Measurements from ENCODE around the gene RNF145. TPM values are rescaled to one million over a fixed set of nuclear protein-coding genes. Genes with fewer than 3 reads are reported as not detected.

Gene RNF145
- total RNA-seq, 4 donors from 2014 or later = 49.7 to 82.3 (median 72.3) TPM

- TF ChIP-seq, protein P1, sequence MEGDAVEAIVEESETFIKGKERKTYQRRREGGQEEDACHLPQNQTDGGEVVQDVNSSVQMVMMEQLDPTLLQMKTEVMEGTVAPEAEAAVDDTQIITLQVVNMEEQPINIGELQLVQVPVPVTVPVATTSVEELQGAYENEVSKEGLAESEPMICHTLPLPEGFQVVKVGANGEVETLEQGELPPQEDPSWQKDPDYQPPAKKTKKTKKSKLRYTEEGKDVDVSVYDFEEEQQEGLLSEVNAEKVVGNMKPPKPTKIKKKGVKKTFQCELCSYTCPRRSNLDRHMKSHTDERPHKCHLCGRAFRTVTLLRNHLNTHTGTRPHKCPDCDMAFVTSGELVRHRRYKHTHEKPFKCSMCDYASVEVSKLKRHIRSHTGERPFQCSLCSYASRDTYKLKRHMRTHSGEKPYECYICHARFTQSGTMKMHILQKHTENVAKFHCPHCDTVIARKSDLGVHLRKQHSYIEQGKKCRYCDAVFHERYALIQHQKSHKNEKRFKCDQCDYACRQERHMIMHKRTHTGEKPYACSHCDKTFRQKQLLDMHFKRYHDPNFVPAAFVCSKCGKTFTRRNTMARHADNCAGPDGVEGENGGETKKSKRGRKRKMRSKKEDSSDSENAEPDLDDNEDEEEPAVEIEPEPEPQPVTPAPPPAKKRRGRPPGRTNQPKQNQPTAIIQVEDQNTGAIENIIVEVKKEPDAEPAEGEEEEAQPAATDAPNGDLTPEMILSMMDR (IDR thresholded peaks at IDR 0.05) = no peak
- no peak for TF ChIP-seq POLR2A (IDR thresholded peaks at IDR 0.05)
- 0 to 1% methylated on average over 25 to 36 of the region's 65 CpGs for WGBS, 2 donors
- Histone ChIP-seq H3K27ac (peak overlapping the region; percentile 98 to 99 (median 98)), H3K36me3 (no peaks in the 10 kb centered on the region), H3K4me3 (peak overlapping the region; percentile 94 to 99 (median 96)), H3K4me1 (peaks cover 30 to 72% (median 30%) of the 10 kb centered on the region in 3 donors), H3K27me3 (no peaks in the 10 kb centered on the region), H3K9me3 (no peaks in the 10 kb centered on the region)
- no peak for DNase-seq
- intact Hi-C loops (cut with DNase I) = loop anchor here (5.0 kb wide), 1 partner anchor 54 kb away; the partner anchor contains the start of gene UBLCP1
Measured at GRCh38 chr5:159208514-159209437, 577 bp downstream of the RNF145 start.

DNA sequence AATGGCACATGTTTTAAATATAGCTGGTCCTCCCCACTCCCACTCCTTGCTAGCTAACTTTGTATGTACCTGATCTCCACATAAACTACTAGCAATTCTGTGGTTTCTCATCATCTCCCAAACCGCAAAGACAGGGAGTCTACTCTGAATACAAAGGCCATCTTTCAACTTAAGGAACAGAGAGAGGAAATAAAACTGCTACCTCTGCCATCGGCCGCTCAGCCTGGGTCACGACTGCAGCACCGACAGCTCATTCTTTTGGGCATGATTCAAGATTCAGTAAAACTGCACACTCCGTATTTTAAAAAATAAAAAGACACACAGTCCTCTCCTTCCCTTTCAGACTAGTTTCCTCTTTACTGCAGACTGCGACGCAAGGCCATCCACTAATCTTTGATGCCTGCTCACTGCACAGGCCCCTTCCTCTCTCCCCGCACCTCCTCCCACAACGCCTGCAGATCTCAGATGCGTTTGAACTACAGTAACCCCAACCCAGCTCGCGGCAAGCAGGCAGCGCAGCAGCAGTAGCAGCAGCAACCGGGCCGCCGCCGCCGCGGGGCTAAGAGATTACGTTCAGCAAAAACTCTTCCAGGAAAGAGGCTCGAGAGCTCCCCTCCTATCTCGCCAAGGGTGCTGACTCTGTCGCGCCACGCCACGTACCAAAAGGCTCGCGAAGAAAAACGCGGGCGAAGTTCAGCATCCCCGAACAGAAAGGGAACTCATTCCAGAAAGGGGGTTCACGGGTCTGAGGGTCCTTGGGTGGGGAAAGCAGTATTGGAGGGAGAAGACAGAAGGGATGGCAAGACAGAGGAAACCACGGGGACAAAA lies 1.5 kb downstream of the RNF145 start:
- Histone ChIP-seq H3K36me3 (peaks cover 0 to 4% (median 0%) of the 10 kb centered on the region in 3 donors), H3K4me3 (peak overlapping the region; percentile 94 to 99 (median 96)), H3K27ac (peak overlapping the region; percentile 98 to 99 (median 98)), H3K27me3 (no peaks in the 10 kb centered on the region), H3K9me3 (no peaks in the 10 kb centered on the region), H3K4me1 (peaks cover 30 to 79% (median 30%) of the 10 kb centered on the region in 3 donors)
- intact Hi-C loops (cut with DNase I) = loop anchor here (5.0 kb wide), 1 partner anchor 54 kb away; the partner anchor contains the start of gene UBLCP1
- 0 to 1% methylated on average over 12 to 29 of the region's 35 CpGs for WGBS, 2 donors
- TF ChIP-seq, protein P1 (IDR thresholded peaks at IDR 0.05) = no peak
- TF ChIP-seq POLR2A (IDR thresholded peaks at IDR 0.05) = peak in 2 of 4 donors; percentile 62 to 73
- peak; percentile 19 for DNase-seq

DNA sequence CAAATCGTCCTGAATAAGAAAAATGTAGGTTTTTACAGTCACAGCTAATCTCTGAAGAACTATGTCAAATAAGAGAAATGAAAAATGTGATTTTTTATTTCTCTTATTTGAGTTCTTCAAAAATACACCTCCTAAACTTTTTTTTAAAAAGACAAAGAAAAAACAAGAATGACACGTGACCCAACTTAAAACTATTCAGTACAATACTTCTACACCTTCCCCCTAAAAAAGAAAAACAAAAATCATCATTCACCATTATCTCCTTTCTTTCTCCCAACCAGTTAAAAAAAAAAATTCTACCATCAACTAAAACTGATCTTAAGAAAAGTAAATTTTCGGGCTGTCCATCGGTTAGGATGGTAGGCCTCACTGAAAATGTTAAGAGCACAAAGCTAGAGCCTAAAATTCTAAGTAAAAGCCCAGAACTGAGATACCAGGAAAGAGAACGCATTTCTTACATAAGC lies 2.1 kb downstream of the RNF145 start:
- DNase-seq = no peak
- WGBS, 2 donors = 3 to 6% methylated on average over 5 of the region's 5 CpGs
- no peak for TF ChIP-seq POLR2A (IDR thresholded peaks at IDR 0.05)
- TF ChIP-seq, protein P1 (IDR thresholded peaks at IDR 0.05) = no peak
- H3K27ac ChIP-seq = peak overlapping the region; percentile 98 to 99 (median 98)
- no peaks in the 10 kb centered on the region for H3K27me3 ChIP-seq
- intact Hi-C loops (cut with DNase I) = loop anchor here (5.0 kb wide), 1 partner anchor 55 kb away; the partner anchor contains the start of gene UBLCP1
- H3K36me3 ChIP-seq = peaks cover 0 to 4% (median 0%) of the 10 kb centered on the region in 3 donors
- peak overlapping the region; percentile 94 to 99 (median 96) for H3K4me3 ChIP-seq
- peaks cover 30 to 79% (median 30%) of the 10 kb centered on the region in 3 donors for H3K4me1 ChIP-seq
- no peaks in the 10 kb centered on the region for H3K9me3 ChIP-seq

DNA sequence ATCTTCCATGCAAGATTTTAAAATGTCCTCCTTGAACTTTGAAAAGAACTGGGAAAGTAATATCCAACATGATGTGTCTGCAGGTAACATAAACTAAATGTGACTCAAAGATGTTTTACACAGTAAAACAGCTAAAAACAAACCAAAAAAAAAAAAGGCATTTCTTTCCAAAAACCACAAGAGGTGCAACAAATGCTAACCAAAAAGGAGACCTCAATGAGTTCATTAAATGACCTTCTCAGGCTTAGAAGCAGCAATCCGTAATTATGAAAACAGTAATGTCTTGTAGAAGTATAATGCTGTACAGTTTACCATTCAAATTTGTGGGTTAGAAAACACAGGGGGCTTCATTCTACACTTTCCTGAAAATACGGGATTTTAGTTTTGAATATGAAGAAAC lies 2.5 kb downstream of the RNF145 start:
- Histone ChIP-seq H3K36me3 (peaks cover 0 to 4% (median 0%) of the 10 kb centered on the region in 3 donors), H3K27me3 (no peaks in the 10 kb centered on the region), H3K9me3 (no peaks in the 10 kb centered on the region), H3K4me1 (peaks cover 29 to 79% (median 30%) of the 10 kb centered on the region in 3 donors), H3K27ac (peak overlapping the region; percentile 98 to 99 (median 98)), H3K4me3 (peak overlapping the region; percentile 94 to 99 (median 96))
- no peak for DNase-seq
- intact Hi-C loops (cut with DNase I) = loop anchor here (5.0 kb wide), 1 partner anchor 55 kb away; the partner anchor contains the start of gene UBLCP1
- TF ChIP-seq, protein P1 (IDR thresholded peaks at IDR 0.05) = no peak
- TF ChIP-seq POLR2A (IDR thresholded peaks at IDR 0.05) = no peak
- WGBS, 2 donors = 14 to 17% methylated on average over 2 of the region's 2 CpGs

All from esophagus squamous epithelium (tissue), 5 donors.